ENCODE results near the gene DNAH3.
A peak's percentile ranks its signal among the peaks of the same experiment; 100 is the strongest.

DNAH3 gene

DNA sequence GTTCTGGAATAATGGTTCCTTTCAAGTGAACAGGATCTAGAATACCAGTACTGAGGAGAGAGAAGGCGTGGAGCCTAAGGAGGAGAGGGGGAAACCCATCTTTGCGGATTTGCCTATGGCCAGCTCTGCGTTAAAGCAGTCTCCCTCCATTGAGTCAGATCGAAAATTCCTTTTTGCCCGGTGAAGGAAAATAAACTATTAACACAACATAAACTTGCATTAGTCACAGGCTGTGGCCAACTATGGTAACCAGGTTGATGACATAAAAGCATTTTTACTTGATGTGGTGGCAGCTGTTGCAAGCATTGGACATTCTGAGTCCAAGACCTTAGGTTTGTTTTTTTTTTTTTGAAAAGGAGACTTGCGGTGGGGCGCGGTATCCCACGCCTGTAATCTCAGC, 16.7 kb upstream of the DNAH3 start:
- peaks cover 14% of the 10 kb centered on the region for H3K4me1 ChIP-seq (ENCODE audit: control insufficient read depth, insufficient read depth, low read length, unreplicated experiment)

DNA sequence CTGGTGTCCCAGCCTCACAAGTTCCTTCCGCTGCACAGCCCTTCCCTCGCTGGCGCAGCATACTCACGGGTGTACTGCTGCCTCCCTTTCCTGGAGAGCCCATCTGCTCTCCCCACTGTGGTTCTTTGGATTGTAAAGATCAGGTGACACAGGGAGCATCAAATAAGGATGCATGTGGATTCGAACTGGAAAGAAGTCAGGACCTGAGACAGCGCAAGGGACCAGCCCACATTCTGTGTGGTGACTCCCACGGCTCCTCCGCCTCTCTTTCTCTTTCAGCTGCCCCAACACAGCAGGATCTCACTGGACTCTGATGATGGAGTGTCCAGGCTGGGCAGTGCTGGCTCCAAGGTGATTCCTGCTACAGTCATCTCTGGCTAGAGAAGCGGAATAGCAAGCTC, 15.9 kb upstream of the DNAH3 start:
- Histone ChIP-seq H3K36me3 (ENCODE audit: insufficient read depth, low read length) (peaks cover 25% of the 10 kb centered on the region), H3K4me1 (ENCODE audit: control insufficient read depth, insufficient read depth, low read length, unreplicated experiment) (peaks cover 14% of the 10 kb centered on the region), H3K27ac (ENCODE audit: low read depth, low read length) (peak overlapping the region; percentile 45; the same call in 1 of the 2 replicates), H2AFZ (ENCODE audit: low read length, unreplicated experiment) (no peak overlapping the region), H3K79me2 (ENCODE audit: control insufficient read depth, insufficient read depth, low read length, unreplicated experiment) (no peaks in the 10 kb centered on the region), H3K4me3 (ENCODE audit: low read depth, low read length) (no peak overlapping the region), H3K27me3 (ENCODE audit: insufficient read depth, low read length) (no peaks in the 10 kb centered on the region)

More for the DNA sequence above, 16.7 kb upstream of the DNAH3 start:
- Histone ChIP-seq H2AFZ (ENCODE audit: low read length, unreplicated experiment) (no peak overlapping the region), H3K27ac (ENCODE audit: low read depth, low read length) (peak overlapping the region; percentile 45; the same call in 1 of the 2 replicates), H3K79me2 (ENCODE audit: control insufficient read depth, insufficient read depth, low read length, unreplicated experiment) (no peaks in the 10 kb centered on the region), H3K36me3 (ENCODE audit: insufficient read depth, low read length) (peaks cover 25% of the 10 kb centered on the region), H3K27me3 (ENCODE audit: insufficient read depth, low read length) (no peaks in the 10 kb centered on the region), H3K4me3 (ENCODE audit: low read depth, low read length) (no peak overlapping the region)

DNA sequence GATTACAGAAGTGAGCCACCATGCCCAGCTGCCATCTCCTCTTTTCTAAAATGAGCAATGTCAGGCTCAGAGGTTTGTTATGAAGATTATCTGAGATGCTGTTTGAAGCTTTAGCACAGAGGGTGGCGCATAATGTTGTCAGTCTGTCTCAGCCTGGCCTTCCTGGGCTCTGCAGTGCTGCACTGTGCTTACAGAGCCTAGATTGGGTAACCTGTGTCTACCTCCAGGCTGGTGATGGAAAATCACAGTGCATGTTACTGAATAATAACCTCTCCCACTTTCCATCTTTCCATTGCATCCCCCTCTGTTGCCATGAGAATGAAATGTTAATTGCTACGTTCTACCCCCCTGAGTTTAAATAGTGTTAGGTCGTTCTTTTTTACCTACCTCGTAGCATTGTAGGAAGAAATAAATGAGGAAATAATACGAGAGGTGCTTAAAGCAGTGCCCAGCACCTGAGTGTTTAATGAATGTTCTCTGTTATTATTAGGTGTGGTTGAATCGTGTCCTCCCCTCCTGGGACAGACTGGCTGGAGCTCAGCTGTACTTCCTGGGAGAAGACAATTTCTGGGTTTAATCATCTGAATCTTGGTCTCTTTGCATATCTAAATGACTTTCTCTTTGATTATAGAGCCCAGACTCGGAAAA, 14.0 kb upstream of the DNAH3 start:
- Histone ChIP-seq H3K36me3 (ENCODE audit: insufficient read depth, low read length) (peaks cover 10% of the 10 kb centered on the region; the same call in 1 of the 2 replicates), H3K4me1 (ENCODE audit: control insufficient read depth, insufficient read depth, low read length, unreplicated experiment) (peaks cover 18% of the 10 kb centered on the region), H2AFZ (ENCODE audit: low read length, unreplicated experiment) (no peak overlapping the region), H3K4me3 (ENCODE audit: low read depth, low read length) (no peak overlapping the region), H3K27ac (ENCODE audit: low read depth, low read length) (no peak overlapping the region), H3K27me3 (ENCODE audit: insufficient read depth, low read length) (no peaks in the 10 kb centered on the region), H3K79me2 (ENCODE audit: control insufficient read depth, insufficient read depth, low read length, unreplicated experiment) (no peaks in the 10 kb centered on the region)

DNA sequence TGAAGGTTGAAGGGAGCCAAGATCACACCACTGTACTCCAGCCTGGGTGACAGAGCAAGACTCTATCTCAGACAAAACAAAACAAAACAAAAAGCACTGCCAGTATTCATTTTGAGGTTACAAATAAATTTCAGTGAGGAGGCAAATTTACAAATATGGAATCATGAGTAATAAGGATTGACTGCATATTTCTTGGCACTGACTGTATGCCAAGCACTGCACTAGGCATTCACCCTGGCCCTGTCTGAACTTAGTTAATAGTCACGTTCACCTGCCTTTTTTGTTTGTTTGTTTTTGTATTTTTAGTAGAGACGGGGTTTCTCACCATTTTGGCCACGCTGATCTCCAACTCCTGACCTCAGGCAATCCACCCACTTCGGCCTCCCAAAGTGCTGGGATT, 12.9 kb upstream of the DNAH3 start:
- peaks cover 13% of the 10 kb centered on the region for H3K4me1 ChIP-seq (ENCODE audit: control insufficient read depth, insufficient read depth, low read length, unreplicated experiment)
- H3K27me3 ChIP-seq (ENCODE audit: insufficient read depth, low read length): no peaks in the 10 kb centered on the region
- no peak overlapping the region for H3K4me3 ChIP-seq (ENCODE audit: low read depth, low read length)
- no peak overlapping the region for H3K27ac ChIP-seq (ENCODE audit: low read depth, low read length)
- H3K79me2 ChIP-seq (ENCODE audit: control insufficient read depth, insufficient read depth, low read length, unreplicated experiment): no peaks in the 10 kb centered on the region
- peaks cover 10% of the 10 kb centered on the region; the same call in 1 of the 2 replicates for H3K36me3 ChIP-seq (ENCODE audit: insufficient read depth, low read length)
- no peak overlapping the region for H2AFZ ChIP-seq (ENCODE audit: low read length, unreplicated experiment)

DNA sequence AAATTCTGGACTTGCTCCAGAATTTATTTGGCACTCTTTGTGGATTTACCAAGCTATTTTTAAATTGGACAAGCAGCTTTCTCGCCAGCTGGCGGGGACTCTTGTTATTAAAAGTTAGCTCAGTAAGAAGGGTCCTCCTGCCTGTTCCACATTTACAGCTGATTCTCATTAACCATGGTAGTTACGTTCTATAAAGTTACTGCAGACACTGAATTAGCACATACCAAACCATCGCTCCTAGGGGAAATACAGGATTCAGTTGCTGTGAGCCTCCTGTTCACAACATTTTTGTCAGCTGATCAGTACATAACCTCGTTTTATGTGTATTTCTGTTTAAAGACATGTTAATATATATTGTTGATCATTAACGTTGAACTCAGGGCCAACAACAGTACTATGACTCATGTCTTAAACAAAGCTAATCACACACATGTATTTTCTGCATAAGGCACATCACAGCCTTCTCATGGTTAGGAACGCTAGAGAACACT, 12.1 kb upstream of the DNAH3 start:
- H3K4me1 ChIP-seq (ENCODE audit: control insufficient read depth, insufficient read depth, low read length, unreplicated experiment): peaks cover 18% of the 10 kb centered on the region
- no peak overlapping the region for H2AFZ ChIP-seq (ENCODE audit: low read length, unreplicated experiment)
- peaks cover 10% of the 10 kb centered on the region; the same call in 1 of the 2 replicates for H3K36me3 ChIP-seq (ENCODE audit: insufficient read depth, low read length)
- H3K79me2 ChIP-seq (ENCODE audit: control insufficient read depth, insufficient read depth, low read length, unreplicated experiment): no peaks in the 10 kb centered on the region
- no peak overlapping the region for H3K4me3 ChIP-seq (ENCODE audit: low read depth, low read length)
- H3K27ac ChIP-seq (ENCODE audit: low read depth, low read length): no peak overlapping the region
- H3K27me3 ChIP-seq (ENCODE audit: insufficient read depth, low read length): no peaks in the 10 kb centered on the region

- Histone ChIP-seq H3K4me1 (ENCODE audit: control insufficient read depth, insufficient read depth, low read length, unreplicated experiment) (peaks cover 11% of the 10 kb centered on the region), H3K27ac (ENCODE audit: low read depth, low read length) (no peak overlapping the region), H3K27me3 (ENCODE audit: insufficient read depth, low read length) (no peaks in the 10 kb centered on the region)
Observed at GRCh38 chr16:21161211-21161610, 10.6 kb upstream of the DNAH3 start.

GRCh38 chr16:21160276-21160675, 9.6 kb upstream of the DNAH3 start:
- H3K4me1 ChIP-seq (ENCODE audit: control insufficient read depth, insufficient read depth, low read length, unreplicated experiment): peaks cover 11% of the 10 kb centered on the region
- peaks cover 8% of the 10 kb centered on the region; the same call in 1 of the 2 replicates for H3K36me3 ChIP-seq (ENCODE audit: insufficient read depth, low read length)
- H3K27ac ChIP-seq (ENCODE audit: low read depth, low read length): no peak overlapping the region
- no peaks in the 10 kb centered on the region for H3K27me3 ChIP-seq (ENCODE audit: insufficient read depth, low read length)
- no peak overlapping the region; the same call in 1 of the 2 replicates for H3K4me3 ChIP-seq (ENCODE audit: low read depth, low read length)
- no peaks in the 10 kb centered on the region for H3K79me2 ChIP-seq (ENCODE audit: control insufficient read depth, insufficient read depth, low read length, unreplicated experiment)
- no peak overlapping the region for H2AFZ ChIP-seq (ENCODE audit: low read length, unreplicated experiment)

More at GRCh38 chr16:21161211-21161610, 10.6 kb upstream of the DNAH3 start:
- H3K79me2 ChIP-seq (ENCODE audit: control insufficient read depth, insufficient read depth, low read length, unreplicated experiment): no peaks in the 10 kb centered on the region
- H3K36me3 ChIP-seq (ENCODE audit: insufficient read depth, low read length): peaks cover 10% of the 10 kb centered on the region; the same call in 1 of the 2 replicates
- no peak overlapping the region for H3K4me3 ChIP-seq (ENCODE audit: low read depth, low read length)
- H2AFZ ChIP-seq (ENCODE audit: low read length, unreplicated experiment): no peak overlapping the region

DNA sequence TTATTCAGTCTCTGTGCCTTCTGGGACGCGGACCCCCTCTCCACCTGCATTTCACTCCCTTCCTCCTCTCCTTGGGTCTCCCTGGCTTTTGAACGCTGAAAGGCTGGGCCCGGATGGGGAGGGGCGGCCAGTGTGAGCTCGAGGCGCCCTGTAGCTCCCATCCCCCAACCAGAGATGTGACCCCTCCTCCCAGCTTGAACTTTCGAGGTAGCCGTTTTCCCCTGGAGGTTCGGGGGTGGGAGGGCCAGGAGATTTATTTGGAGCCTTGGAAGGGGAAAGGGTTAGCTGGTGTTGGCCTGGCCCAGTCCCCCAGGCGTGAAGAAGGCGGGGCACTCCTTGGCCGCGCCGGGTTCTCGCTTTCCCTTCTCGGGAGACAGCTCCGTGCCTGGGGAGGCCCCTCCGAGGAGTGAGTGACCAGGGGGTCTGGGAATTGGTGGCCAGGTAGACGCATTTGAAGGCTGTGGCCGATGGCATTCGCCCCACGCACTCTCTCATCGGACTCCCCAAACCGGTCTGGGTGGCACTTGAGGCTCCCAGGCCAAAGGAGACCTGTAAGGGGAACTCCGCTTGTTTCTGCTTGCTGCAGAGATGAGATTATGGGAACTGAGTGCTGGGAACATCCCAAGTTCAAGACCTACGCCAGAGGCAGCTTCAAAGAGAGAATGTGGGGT, 8.8 kb upstream of the DNAH3 start:
- Histone ChIP-seq H3K36me3 (ENCODE audit: insufficient read depth, low read length) (peaks cover 6% of the 10 kb centered on the region; the same call in 1 of the 2 replicates), H3K27me3 (ENCODE audit: insufficient read depth, low read length) (no peaks in the 10 kb centered on the region), H2AFZ (ENCODE audit: low read length, unreplicated experiment) (peak overlapping the region; percentile 17), H3K79me2 (ENCODE audit: control insufficient read depth, insufficient read depth, low read length, unreplicated experiment) (no peaks in the 10 kb centered on the region), H3K4me1 (ENCODE audit: control insufficient read depth, insufficient read depth, low read length, unreplicated experiment) (peaks cover 11% of the 10 kb centered on the region), H3K4me3 (ENCODE audit: low read depth, low read length) (peak overlapping the region; percentile 79), H3K27ac (ENCODE audit: low read depth, low read length) (no peak overlapping the region)

DNA sequence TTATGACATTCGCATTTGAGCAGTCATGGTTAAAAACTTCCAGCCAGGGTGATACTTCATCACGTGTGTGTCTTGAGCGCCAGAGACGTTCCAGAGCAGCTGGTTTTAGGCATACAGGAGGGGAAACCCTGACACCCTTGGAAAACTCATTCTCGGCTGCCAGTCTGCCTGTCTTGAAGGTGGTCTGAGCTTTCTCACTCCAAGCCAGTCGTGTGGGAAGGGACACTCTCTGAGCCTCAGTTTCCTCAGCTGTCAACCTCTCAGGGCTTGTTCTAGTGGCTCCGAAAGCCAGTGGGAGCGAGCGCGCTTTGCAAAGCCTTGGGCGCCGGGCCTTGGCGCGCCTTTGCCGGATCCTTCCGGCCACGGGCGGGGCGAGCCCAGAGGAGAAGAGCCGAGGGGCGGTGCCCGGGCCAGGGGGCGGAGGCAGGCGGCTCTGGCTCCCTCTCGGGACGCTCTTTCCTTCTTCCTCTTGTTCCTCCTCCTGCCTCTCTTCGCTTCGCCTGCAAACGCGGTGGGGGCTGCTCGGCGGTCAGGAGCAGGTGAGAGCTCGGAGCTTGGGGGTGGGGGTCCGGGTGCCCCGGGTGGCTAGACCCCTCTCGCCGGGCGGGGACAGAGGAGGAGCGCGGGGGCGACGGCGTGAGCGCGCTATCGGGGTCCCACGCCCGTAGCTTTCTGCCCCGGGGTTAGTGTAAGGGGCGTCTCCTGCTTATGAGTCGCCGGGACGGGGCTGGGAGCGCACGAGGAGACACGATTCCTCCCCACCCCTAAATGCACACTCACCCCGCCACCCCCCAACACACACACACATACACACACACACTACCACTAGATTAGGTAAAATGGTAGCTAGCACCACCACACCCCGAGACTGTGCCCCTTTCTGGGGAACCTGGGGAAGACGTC, 7.8 kb upstream of the DNAH3 start, which contains the start of gene LDAF1:
LDAF1 (plus strand) TSS at position 467 of the 903 bp plus-strand sequence. CDS start 2,509 bp downstream, outside the sequence.
- H3K4me3 ChIP-seq (ENCODE audit: low read depth, low read length): peak within 1 kb of the TSS; percentile 79
- H3K36me3 ChIP-seq (ENCODE audit: insufficient read depth, low read length): peaks cover 6% of the 10 kb centered on the region; the same call in 1 of the 2 replicates
- H3K79me2 ChIP-seq (ENCODE audit: control insufficient read depth, insufficient read depth, low read length, unreplicated experiment): no peaks in the 10 kb centered on the region
- no peaks in the 10 kb centered on the region for H3K27me3 ChIP-seq (ENCODE audit: insufficient read depth, low read length)
- H3K27ac ChIP-seq (ENCODE audit: low read depth, low read length): no peak within 1 kb of the TSS
- peaks cover 11% of the 10 kb centered on the region for H3K4me1 ChIP-seq (ENCODE audit: control insufficient read depth, insufficient read depth, low read length, unreplicated experiment)
- H2AFZ ChIP-seq (ENCODE audit: low read length, unreplicated experiment): peak within 1 kb of the TSS; percentile 74

DNA sequence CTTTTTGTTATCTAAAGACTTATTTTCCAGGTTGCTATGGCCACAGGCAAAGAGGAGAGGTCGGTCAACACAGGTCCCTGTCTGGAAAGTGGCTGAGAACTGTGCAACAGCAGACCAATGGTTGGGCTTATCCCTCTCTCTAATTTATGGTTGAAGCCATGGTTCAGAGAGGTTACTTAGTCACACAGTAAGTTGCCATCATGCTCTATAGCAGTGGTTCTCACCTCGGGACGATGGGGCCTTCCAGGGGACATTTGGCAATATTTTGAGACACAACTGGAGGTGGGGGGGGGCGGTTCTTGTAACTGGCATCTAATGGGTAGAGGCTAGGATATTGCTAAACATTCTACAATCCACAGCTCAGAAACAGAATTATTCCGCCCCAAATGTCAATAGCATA, 7.0 kb upstream of the DNAH3 start:
- H3K36me3 ChIP-seq (ENCODE audit: insufficient read depth, low read length): no peaks in the 10 kb centered on the region; the same call in 1 of the 2 replicates
- no peak overlapping the region; the same call in 1 of the 2 replicates for H3K4me3 ChIP-seq (ENCODE audit: low read depth, low read length)
- peak overlapping the region; percentile 74 for H2AFZ ChIP-seq (ENCODE audit: low read length, unreplicated experiment)
- H3K27me3 ChIP-seq (ENCODE audit: insufficient read depth, low read length): no peaks in the 10 kb centered on the region
- no peak overlapping the region for H3K27ac ChIP-seq (ENCODE audit: low read depth, low read length)
- H3K79me2 ChIP-seq (ENCODE audit: control insufficient read depth, insufficient read depth, low read length, unreplicated experiment): no peaks in the 10 kb centered on the region
- H3K4me1 ChIP-seq (ENCODE audit: control insufficient read depth, insufficient read depth, low read length, unreplicated experiment): peaks cover 11% of the 10 kb centered on the region
